T-helper 17 cell (primary cell): ENCODE data around the gene RHOD. TPM values are rescaled to one million over a fixed set of nuclear protein-coding genes. Genes with fewer than 3 reads are reported as not detected.

ENCODE experiments used
- ATAC-seq: fragments of 150-1000 bp; cut with Tn5 transposase; 2 replicates; pipeline ENCODE4 v1.10.0; 2021; ENCODE audit warnings: mild to moderate bottlenecking, moderate library complexity
- DNase-seq, 3 donors: peaks; one replicate each; pipeline versions ENCODE4 v3.0.0 to v3.0.0-alpha.2; 2020 to 2021
- H3K9me3 ChIP-seq: one replicate; pipeline ENCODE4 v1.7.0; 2013; ENCODE audit warnings: low read length, mild to moderate bottlenecking; ENCODE audit not compliant: control insufficient read depth, poor library complexity, severe bottlenecking
- H3K27ac Mint-ChIP-seq: one replicate; pipeline ENCODE4 v1.8.0; 2022; ENCODE audit warnings: mild to moderate bottlenecking, moderate library complexity, mixed read lengths
- H3K27me3 Mint-ChIP-seq: one replicate; pipeline ENCODE4 v1.8.0; 2022; ENCODE audit warnings: mixed read lengths
- H3K36me3 Mint-ChIP-seq: one replicate; pipeline ENCODE4 v1.8.0; 2022; ENCODE audit warnings: low read depth, mixed read lengths
- H3K4me1 Mint-ChIP-seq: one replicate; pipeline ENCODE4 v1.8.0; 2022; ENCODE audit warnings: mild to moderate bottlenecking, mixed read lengths
- H3K4me3 Mint-ChIP-seq: one replicate; pipeline ENCODE4 v1.8.0; 2022; ENCODE audit warnings: mild to moderate bottlenecking, moderate library complexity, mixed read lengths
- total RNA-seq, 4 donors: library from RNA in 2 of 4; stranded (reverse) in 2 of 4; gene quantifications; one replicate each; pipeline ENCODE4 v1.2.3 and lab custom pipeline; 2022 to 2026

RHOD gene
- total RNA-seq, 2 donors from 2014 or later: not detected

DNA sequence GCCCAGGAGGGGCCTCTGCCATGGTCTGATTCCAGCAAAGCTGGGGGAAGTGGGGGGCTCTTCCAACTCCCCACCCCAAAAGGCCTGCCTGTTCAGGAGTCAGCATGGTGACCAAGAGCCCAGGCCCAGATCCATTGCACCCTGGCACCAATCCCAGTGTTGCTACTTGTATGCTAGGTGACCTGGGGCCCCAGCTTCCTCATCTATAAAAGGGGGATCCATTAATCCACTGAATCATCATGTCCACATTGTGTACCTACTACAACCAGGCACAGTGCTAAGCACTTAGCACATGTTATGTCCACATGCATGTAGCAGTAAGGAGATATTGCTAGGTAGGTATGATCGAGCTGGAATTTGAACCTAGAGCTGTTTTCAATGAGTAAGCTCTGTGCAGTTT, 31.7 kb upstream of the RHOD start:
- peak; percentile 6 for ATAC-seq
- no peaks in the 10 kb centered on the region for H3K9me3 ChIP-seq
- Mint-ChIP-seq H3K27me3 (peaks cover 41% of the 10 kb centered on the region), H3K36me3 (peaks cover 2% of the 10 kb centered on the region), H3K27ac (peak overlapping the region; percentile 24), H3K4me3 (peak overlapping the region; percentile 88), H3K4me1 (peaks cover 22% of the 10 kb centered on the region)
- DNase-seq: no peak

DNA sequence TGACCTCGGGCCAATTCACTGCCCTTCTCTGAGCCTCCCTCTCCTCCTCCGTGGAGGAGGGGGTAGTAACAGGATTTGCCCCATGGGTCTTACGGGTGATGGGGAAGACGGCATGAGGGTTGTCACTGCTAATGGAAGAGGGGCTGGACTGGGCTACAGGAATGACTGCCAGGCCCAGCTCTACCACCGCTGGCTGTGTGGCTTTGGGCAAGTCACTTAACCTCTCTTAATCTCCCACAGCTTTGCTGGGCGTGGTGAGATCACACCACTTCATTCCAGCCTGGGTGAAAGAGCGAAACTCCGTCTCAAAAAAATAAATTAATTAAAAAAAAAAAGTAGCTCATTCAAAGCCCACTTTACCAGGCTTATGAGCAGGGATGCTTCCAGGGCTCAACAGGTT, 30.9 kb upstream of the RHOD start:
- H3K9me3 ChIP-seq: no peaks in the 10 kb centered on the region
- H3K4me3 Mint-ChIP-seq: no peak overlapping the region
- H3K27me3 Mint-ChIP-seq: peaks cover 42% of the 10 kb centered on the region
- no peak overlapping the region for H3K27ac Mint-ChIP-seq
- DNase-seq (no peak), ATAC-seq (no peak)
- H3K4me1 Mint-ChIP-seq: peaks cover 22% of the 10 kb centered on the region
- peaks cover 2% of the 10 kb centered on the region for H3K36me3 Mint-ChIP-seq

DNA sequence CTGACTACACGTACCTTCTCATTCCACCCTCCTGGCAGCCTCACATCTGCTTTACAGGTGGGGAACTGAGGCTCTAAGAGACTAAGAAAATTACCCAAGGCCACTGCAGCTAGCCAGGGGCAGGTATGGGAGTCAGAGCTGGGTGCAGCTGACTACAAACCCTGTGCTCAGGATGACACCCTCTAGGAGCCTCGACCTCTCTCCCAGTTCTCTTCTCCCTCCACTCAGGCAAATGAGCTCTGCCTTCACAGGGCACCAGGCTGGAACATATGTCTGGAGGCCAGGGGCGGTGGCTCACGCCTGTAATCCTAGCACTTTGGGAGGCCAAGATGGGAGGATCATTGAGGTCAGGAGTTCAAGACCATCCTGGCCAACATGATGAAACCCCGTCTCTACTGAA, 29.7 kb upstream of the RHOD start:
- Mint-ChIP-seq H3K4me1 (peaks cover 19% of the 10 kb centered on the region), H3K4me3 (no peak overlapping the region), H3K27ac (no peak overlapping the region), H3K36me3 (peaks cover 2% of the 10 kb centered on the region), H3K27me3 (peaks cover 41% of the 10 kb centered on the region)
- DNase-seq (no peak), ATAC-seq (no peak)
- H3K9me3 ChIP-seq: no peaks in the 10 kb centered on the region

DNA sequence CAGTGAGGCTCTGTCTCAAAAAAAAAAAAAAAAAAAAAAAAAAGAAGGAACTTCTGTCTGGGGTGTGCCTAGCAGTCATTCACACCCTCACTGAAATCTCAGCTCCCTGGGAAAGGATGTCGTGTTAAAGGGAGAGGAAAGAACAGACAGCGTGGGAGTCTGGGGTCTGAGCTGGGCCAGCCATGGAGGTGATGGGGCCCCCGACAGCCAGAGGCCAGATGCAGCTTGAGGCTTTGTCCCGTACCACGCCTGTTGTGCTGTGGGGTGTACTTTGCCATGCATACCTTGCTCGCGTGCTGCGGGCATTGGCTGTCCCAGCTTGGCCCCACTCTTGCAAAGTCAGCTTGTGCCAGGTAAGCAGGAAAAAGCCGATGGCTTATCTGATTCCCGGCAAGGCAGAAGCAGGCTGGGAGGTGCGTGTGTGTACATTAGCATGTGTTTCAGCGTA, 29.1 kb upstream of the RHOD start:
- Mint-ChIP-seq H3K27ac (no peak overlapping the region), H3K4me3 (no peak overlapping the region), H3K27me3 (peaks cover 41% of the 10 kb centered on the region), H3K36me3 (peaks cover 2% of the 10 kb centered on the region), H3K4me1 (peaks cover 16% of the 10 kb centered on the region)
- H3K9me3 ChIP-seq: no peaks in the 10 kb centered on the region
- ATAC-seq: no peak
- no peak for DNase-seq

DNA sequence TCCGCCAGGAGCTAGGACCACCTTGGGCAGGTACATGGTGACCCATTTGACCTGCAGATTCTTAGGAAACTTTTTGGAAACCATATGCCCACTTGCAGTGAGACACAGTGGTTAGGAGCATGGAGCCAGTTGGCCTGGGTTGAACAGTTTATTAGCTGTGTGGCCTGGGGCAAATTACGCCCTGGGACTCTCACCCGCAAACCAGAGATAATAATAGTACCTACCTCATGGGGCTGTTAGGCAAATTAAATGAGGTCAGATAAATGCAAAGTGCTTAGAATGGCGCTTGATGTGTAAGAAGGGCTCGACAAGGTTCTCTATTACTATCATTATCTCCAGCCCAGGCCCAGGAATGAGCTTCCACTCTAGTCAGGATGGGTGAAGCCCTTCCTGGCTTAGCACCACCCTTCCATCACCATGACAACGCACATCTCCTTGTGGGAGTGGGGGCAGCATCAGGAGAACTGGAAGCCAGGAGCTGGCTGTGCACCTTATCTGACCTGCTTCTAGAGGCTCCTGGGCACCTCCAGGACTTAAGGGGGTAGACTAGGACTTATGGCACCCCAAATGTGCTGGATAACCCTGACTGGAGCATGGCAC, 28.6 kb upstream of the RHOD start:
- peaks cover 2% of the 10 kb centered on the region for H3K36me3 Mint-ChIP-seq
- no peak overlapping the region for H3K4me3 Mint-ChIP-seq
- H3K4me1 Mint-ChIP-seq: peaks cover 14% of the 10 kb centered on the region
- H3K9me3 ChIP-seq: no peaks in the 10 kb centered on the region
- peaks cover 39% of the 10 kb centered on the region for H3K27me3 Mint-ChIP-seq
- ATAC-seq: no peak
- no peak for DNase-seq
- no peak overlapping the region for H3K27ac Mint-ChIP-seq

DNA sequence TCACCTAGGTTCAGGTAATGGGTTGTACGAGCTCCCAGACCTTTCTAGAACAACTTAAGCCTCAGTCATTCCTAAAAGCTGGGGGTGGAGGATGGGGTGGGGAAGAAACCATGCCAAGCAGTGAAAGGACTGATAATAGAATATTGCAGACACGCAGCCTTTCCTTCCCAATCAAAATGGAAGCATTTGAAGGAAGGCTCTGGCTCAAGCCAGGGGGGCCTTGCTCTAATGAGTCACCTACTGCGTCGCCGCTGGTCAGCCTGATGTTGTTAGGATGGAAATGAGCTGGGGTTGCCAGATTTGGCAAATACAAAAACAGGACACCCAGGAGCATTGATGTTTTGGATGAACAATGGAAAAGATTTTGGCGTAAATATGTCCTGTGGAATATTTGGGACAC, 27.5 kb upstream of the RHOD start:
- no peak for ATAC-seq
- no peak for DNase-seq
- Mint-ChIP-seq H3K27ac (no peak overlapping the region), H3K4me3 (no peak overlapping the region), H3K27me3 (peaks cover 47% of the 10 kb centered on the region), H3K4me1 (peaks cover 10% of the 10 kb centered on the region), H3K36me3 (no peaks in the 10 kb centered on the region)
- no peaks in the 10 kb centered on the region for H3K9me3 ChIP-seq

DNA sequence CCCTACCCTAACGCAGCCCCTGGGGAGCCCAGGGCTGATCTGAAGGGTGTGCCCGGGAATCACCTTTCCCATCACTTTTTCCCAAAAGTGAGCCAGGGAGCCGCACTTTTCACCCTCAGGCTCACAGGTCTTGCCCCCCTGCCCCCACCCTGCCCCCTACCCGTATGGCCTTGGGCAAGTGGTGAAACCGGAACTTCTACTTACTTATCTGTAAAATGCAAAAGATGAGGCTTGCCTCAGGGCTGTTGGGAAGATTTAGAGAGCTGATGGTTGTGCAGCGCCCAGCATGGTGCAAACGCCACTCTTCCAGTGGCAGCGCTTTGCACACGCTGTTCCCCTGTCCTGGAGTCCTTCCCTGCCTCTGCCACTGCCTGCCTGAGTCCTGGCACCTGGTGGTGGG, 25.7 kb upstream of the RHOD start:
- Mint-ChIP-seq H3K36me3 (no peaks in the 10 kb centered on the region), H3K4me3 (no peak overlapping the region), H3K27ac (no peak overlapping the region), H3K4me1 (no peaks in the 10 kb centered on the region), H3K27me3 (peaks cover 36% of the 10 kb centered on the region)
- no peak for ATAC-seq
- H3K9me3 ChIP-seq: no peaks in the 10 kb centered on the region
- DNase-seq: no peak

DNA sequence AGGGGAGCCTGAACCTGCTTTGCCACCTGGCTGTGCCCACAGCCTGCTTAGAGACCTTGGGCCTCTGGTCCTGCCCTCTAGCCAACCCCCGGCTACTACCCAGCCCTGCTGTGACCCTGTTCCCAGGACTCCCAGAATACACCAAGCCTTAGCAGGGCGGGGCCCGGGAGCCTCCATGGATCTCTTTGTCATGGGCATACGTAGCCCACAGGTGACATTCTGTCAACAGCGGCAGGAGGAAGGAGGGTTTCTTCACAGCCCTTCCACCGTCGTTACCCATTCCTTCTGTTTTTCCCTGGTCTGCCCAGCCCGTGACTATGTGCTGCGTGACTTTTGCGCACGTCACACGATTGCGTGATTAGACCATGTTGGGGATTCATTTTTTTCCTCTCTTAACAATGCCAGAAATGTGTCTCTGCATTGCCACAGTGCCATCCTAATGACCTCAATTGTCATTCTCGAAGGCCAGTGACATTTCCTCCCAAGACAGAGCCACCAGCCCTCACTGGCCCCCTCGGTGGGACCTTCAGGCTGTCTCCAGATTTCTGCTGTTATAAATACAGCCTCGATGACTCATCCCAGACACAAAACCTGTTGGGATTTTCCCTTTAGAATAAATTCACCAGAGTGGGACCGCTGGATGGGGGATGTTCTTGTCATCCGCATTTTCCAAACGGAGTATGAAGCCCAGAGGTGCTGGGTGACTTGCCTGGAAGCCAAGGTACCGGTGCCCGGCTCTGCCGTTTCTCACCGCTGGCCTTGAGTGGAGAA, 24.7 kb upstream of the RHOD start:
- Mint-ChIP-seq H3K4me1 (no peaks in the 10 kb centered on the region), H3K27me3 (peaks cover 40% of the 10 kb centered on the region), H3K36me3 (no peaks in the 10 kb centered on the region), H3K4me3 (no peak overlapping the region), H3K27ac (no peak overlapping the region)
- DNase-seq (no peak), ATAC-seq (no peak)
- no peaks in the 10 kb centered on the region for H3K9me3 ChIP-seq

DNA sequence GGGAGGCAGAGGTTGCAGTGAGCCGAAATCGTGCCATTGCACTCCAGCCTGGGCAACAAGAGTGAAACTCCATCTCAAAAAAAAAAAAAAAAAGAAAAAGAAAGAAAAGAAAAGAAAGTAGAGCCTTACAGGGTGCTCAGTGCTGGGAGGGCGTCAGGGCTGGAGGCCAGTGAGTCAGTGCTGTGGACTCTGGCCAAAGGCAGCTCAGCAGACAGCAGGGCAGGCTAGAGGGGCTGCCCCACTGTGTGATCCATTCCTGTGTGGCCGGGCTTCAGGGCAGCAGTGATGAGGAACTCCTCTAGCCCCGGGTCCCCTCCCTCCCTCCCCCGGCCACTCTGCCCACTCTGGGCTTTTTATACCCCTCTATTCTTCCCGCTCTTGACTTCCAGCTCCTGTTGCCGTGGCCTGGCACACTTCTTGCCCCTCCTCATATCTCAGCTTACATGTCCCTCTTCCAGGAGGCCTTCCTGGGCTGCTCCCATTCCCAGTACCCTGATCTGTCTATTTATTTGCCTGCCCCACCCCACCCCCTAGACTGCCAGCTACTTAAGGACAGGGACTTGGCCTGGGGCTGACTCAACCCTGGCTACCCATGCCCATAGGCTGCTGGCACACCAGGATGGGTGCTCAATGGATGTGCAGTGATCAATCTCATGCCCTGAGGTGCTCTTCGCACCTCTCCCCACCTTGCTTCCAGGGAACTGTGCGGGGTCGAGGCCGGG, 23.7 kb upstream of the RHOD start:
- H3K36me3 Mint-ChIP-seq: no peaks in the 10 kb centered on the region
- H3K27me3 Mint-ChIP-seq: peaks cover 42% of the 10 kb centered on the region
- no peaks in the 10 kb centered on the region for H3K4me1 Mint-ChIP-seq
- DNase-seq (no peak), ATAC-seq (no peak)
- no peak overlapping the region for H3K4me3 Mint-ChIP-seq
- H3K9me3 ChIP-seq: no peaks in the 10 kb centered on the region
- H3K27ac Mint-ChIP-seq: no peak overlapping the region

DNA sequence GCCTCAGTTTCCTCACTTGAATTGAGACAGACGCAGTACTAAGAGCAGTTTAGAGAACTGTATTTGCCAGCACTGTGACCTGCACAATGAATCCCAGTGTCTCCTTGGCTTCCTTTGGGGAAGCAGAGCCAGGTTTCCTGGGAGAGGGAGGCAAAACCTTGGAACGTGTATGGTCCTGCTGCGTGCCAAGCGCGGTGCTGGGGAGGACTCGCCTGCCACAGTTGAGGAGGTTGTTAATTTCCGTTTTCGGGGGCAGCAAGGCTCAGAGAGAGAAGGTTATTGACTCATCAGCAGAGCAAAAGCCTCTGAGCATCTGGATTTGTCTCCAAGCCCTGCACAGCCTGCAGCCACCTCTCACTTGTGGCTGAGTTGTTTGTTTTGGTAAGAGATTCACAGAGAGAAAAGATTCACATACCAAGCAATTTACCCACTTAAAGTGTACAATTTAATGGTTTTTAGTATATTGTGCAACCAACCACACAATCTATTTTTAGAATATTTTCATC, 22.9 kb upstream of the RHOD start:
- Mint-ChIP-seq H3K4me3 (no peak overlapping the region), H3K4me1 (no peaks in the 10 kb centered on the region), H3K27ac (no peak overlapping the region), H3K36me3 (no peaks in the 10 kb centered on the region), H3K27me3 (peaks cover 42% of the 10 kb centered on the region)
- ATAC-seq: no peak
- H3K9me3 ChIP-seq: no peaks in the 10 kb centered on the region
- DNase-seq: no peak

DNA sequence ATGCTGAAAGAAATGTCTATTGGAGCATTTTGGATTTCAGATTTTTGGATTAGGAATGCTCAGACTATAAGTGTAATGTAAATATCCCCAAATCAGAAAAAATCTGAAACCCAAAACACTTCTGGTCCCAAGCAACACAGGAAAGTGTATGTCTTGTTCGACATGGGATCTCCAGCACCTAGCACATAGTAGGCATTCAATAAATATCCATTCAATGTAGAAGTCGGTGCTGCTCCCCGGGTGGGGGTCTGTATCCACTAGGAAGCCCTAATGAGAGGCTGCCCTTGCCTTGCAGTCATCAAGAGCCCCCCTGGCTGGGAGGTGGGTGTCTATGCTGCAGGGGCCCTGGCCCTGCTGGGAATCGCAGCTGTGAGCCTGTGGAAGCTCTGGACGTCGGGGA, 22.3 kb upstream of the RHOD start:
- no peak overlapping the region for H3K4me3 Mint-ChIP-seq
- H3K4me1 Mint-ChIP-seq: no peaks in the 10 kb centered on the region

DNA sequence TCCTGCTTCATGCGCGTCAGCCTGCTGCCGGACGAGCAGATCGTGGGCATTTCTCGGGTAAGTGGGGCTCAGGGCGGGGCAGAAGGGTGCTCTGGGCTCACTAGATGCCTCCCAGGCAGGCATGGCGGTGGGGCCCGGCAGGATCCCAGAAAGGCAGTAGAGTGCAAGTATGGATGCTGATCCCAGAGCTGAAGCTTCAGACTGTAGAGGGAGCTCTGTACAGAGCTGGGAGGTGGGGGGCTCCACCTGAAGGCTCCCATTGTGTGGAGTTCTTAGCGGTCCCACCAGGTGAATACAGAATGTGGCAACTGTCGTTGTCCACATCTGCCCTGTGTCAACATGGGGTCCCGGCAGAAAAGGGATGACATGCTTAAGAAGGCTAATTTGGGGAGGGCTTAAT, 16.5 kb upstream of the RHOD start:
- no peak for ATAC-seq
- DNase-seq: no peak
- Mint-ChIP-seq H3K27ac (no peak overlapping the region), H3K27me3 (peaks cover 40% of the 10 kb centered on the region), H3K36me3 (no peaks in the 10 kb centered on the region), H3K4me3 (no peak overlapping the region), H3K4me1 (no peaks in the 10 kb centered on the region)
- no peaks in the 10 kb centered on the region for H3K9me3 ChIP-seq

More for the DNA sequence above, 22.3 kb upstream of the RHOD start:
- H3K9me3 ChIP-seq: no peaks in the 10 kb centered on the region
- Mint-ChIP-seq H3K27ac (no peak overlapping the region), H3K27me3 (peaks cover 42% of the 10 kb centered on the region), H3K36me3 (no peaks in the 10 kb centered on the region)
- DNase-seq: no peak
- no peak for ATAC-seq

DNA sequence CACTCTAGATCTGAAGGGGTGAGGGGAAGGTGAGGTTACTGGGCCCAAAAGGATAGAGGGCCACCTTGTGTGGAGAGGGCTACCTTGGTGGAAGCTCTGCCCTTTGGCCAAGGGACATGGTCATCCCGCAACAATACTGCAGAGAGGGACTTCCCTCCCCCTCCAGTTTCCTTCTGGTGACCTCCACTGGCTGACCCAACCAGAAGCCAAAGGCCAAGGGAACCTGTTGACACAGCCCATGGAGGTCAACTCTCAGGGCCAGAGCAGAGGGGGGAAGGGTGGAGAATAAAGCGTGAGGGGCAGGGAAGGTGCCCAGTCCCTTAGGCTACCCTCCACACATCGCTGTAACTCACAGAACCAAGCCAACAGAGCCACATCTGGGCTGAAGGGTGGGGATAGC, 15.0 kb upstream of the RHOD start:
- no peak overlapping the region for H3K27ac Mint-ChIP-seq
- peaks cover 34% of the 10 kb centered on the region for H3K27me3 Mint-ChIP-seq
- no peaks in the 10 kb centered on the region for H3K4me1 Mint-ChIP-seq
- no peaks in the 10 kb centered on the region for H3K9me3 ChIP-seq
- H3K36me3 Mint-ChIP-seq: no peaks in the 10 kb centered on the region
- H3K4me3 Mint-ChIP-seq: no peak overlapping the region
- no peak for ATAC-seq
- no peak for DNase-seq
